Measurements from ENCODE around the gene TFF3. TPM values are rescaled to one million over a fixed set of nuclear protein-coding genes. Genes with fewer than 3 reads are reported as not detected.

Gene TFF3
- total RNA-seq, 2 donors from 2014 or later: 5.0 TPM

- no peak overlapping the region for H3K27ac ChIP-seq
- no peaks in the 10 kb centered on the region for H3K27me3 ChIP-seq
- DNase-seq (ENCODE audit: low spot score): no peak
- peaks cover 3% of the 10 kb centered on the region for H3K36me3 ChIP-seq
- no peaks in the 10 kb centered on the region for H3K9me3 ChIP-seq
- H3K4me1 ChIP-seq: no peaks in the 10 kb centered on the region
- no peak for TF ChIP-seq CTCF (IDR thresholded peaks at IDR 0.05)
- no peak overlapping the region for H3K4me3 ChIP-seq
Observed at GRCh38 chr21:42281181-42281680, 34.0 kb downstream of the TFF3 start.

- Histone ChIP-seq H3K27me3 (no peaks in the 10 kb centered on the region), H3K36me3 (no peaks in the 10 kb centered on the region), H3K9me3 (no peaks in the 10 kb centered on the region), H3K27ac (no peak overlapping the region), H3K4me3 (no peak overlapping the region), H3K4me1 (no peaks in the 10 kb centered on the region)
- no peak for TF ChIP-seq CTCF (IDR thresholded peaks at IDR 0.05)
- DNase-seq (ENCODE audit: low spot score): no peak
Observed at GRCh38 chr21:42280356-42281180, 34.6 kb downstream of the TFF3 start.

- no peak for TF ChIP-seq CTCF (IDR thresholded peaks at IDR 0.05)
- Histone ChIP-seq H3K36me3 (no peaks in the 10 kb centered on the region), H3K4me1 (no peaks in the 10 kb centered on the region), H3K9me3 (no peaks in the 10 kb centered on the region), H3K27me3 (no peaks in the 10 kb centered on the region), H3K4me3 (no peak overlapping the region), H3K27ac (no peak overlapping the region)
- DNase-seq (ENCODE audit: low spot score): no peak
Observed at GRCh38 chr21:42279888-42280287, 35.3 kb downstream of the TFF3 start.

GRCh38 chr21:42279341-42279871 lies 35.8 kb downstream of the TFF3 start:
- no peaks in the 10 kb centered on the region for H3K36me3 ChIP-seq
- no peak overlapping the region for H3K27ac ChIP-seq
- H3K9me3 ChIP-seq: no peaks in the 10 kb centered on the region
- no peaks in the 10 kb centered on the region for H3K27me3 ChIP-seq
- no peaks in the 10 kb centered on the region for H3K4me1 ChIP-seq
- no peak for DNase-seq (ENCODE audit: low spot score)
- no peak for TF ChIP-seq CTCF (IDR thresholded peaks at IDR 0.05)
- H3K4me3 ChIP-seq: no peak overlapping the region

GRCh38 chr21:42278451-42279149 lies 36.6 kb downstream of the TFF3 start:
- Histone ChIP-seq H3K27ac (no peak overlapping the region), H3K4me1 (no peaks in the 10 kb centered on the region), H3K4me3 (no peak overlapping the region), H3K27me3 (no peaks in the 10 kb centered on the region), H3K36me3 (no peaks in the 10 kb centered on the region), H3K9me3 (no peaks in the 10 kb centered on the region)
- DNase-seq (ENCODE audit: low spot score): no peak
- no peak for TF ChIP-seq CTCF (IDR thresholded peaks at IDR 0.05)
